DOHH2 (cell line): ENCODE results near the gene DNAH7.

Experiments used
- EZH2phosphoT487 ChIP-seq: fragments of 200-600 bp; sonication (generic); IDR thresholded peaks from 2 replicates; pipeline ENCODE4 v1.6.1; 2017; ENCODE audit warnings: borderline replicate concordance, mild to moderate bottlenecking, antibody characterized with exemption, low read length, moderate library complexity, mixed read lengths
- TF ChIP-seq, protein P1 (sequence below): fragments of 200-600 bp; sonication (generic); IDR thresholded peaks from one replicate; pipeline ENCODE4 v1.5.1; 2014; ENCODE audit warnings: antibody characterized with exemption, mild to moderate bottlenecking, low read depth, low read length; ENCODE audit not compliant: poor library complexity, severe bottlenecking

DNA sequence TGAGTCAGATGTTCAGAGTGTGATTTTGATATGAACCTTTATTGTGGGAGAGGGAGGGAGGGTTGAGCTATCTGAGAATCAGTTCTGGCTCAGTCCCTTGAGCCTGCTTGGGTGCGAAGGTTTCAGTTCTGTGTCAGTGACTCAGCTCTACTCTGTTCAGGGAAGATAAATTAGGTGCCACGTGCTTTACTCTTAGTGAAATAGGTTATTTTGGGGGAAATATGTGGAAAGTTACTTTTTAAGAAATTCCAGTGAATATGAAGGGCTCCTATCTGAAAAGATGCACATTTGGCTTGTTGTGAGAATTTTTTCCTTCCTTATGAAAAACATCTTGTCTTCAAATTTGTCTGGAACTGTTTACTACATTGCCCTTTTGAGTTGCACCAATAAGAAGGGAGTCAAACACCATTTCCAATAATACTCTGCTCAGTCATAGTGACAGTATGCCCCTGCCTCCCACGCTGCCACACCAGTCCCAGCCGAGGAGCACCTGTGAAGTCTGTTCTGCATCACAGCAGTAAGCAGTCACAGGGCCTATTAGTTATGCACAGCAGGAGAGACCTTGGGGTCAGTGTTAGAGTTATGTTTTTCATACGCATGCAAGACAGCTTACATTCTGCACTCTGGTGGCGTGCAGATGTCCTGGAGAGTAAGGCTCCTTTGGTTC is 32.8 kb upstream of the DNAH7 start:
- TF ChIP-seq, protein P1, sequence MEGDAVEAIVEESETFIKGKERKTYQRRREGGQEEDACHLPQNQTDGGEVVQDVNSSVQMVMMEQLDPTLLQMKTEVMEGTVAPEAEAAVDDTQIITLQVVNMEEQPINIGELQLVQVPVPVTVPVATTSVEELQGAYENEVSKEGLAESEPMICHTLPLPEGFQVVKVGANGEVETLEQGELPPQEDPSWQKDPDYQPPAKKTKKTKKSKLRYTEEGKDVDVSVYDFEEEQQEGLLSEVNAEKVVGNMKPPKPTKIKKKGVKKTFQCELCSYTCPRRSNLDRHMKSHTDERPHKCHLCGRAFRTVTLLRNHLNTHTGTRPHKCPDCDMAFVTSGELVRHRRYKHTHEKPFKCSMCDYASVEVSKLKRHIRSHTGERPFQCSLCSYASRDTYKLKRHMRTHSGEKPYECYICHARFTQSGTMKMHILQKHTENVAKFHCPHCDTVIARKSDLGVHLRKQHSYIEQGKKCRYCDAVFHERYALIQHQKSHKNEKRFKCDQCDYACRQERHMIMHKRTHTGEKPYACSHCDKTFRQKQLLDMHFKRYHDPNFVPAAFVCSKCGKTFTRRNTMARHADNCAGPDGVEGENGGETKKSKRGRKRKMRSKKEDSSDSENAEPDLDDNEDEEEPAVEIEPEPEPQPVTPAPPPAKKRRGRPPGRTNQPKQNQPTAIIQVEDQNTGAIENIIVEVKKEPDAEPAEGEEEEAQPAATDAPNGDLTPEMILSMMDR = no peak
- TF ChIP-seq EZH2phosphoT487 = no peak
